HepG2 (cell line): ENCODE data around the gene RPS2. TPM values are rescaled to one million over a fixed set of nuclear protein-coding genes. Genes with fewer than 3 reads are reported as not detected.

Experiments
- ATM ChIP-seq: fragments of 450-650 bp; IDR thresholded peaks from 2 replicates; pipeline ENCODE4 v1.7.1; 2017; ENCODE audit warnings: mild to moderate bottlenecking, borderline replicate concordance
- ETV5 ChIP-seq: IDR thresholded peaks from 2 replicates; pipeline ENCODE4 v1.6.1; 2018; ENCODE audit warnings: missing biosample characterization, missing genetic modification reagents, inconsistent platforms, borderline replicate concordance
- KAT7 ChIP-seq: IDR thresholded peaks from 2 replicates; pipeline ENCODE4 v1.6.1; 2018; ENCODE audit warnings: borderline replicate concordance, missing compliant biosample characterization
- LRRFIP1 ChIP-seq: sonication (generic); formaldehyde crosslinking; conservative IDR thresholded peaks from 2 replicates; pipeline ENCODE4 v1.4.0; 2020; ENCODE audit warnings: missing genetic modification reagents
- PHB2 ChIP-seq: fragments of 450-650 bp; IDR thresholded peaks from 2 replicates; pipeline ENCODE4 v1.6.1; 2018; ENCODE audit not compliant: partially characterized antibody
- PHF5A ChIP-seq: IDR thresholded peaks from one replicate; pipeline ENCODE4 v1.6.1; 2018; ENCODE audit warnings: low read depth, missing genetic modification reagents; ENCODE audit not compliant: unreplicated experiment
- SRSF9 ChIP-seq: fragments of 200-400 bp; formaldehyde crosslinking; IDR thresholded peaks from 2 replicates; pipeline ENCODE4 v1.6.1; 2018; ENCODE audit warnings: borderline replicate concordance, mild to moderate bottlenecking, low read depth, low read length; ENCODE audit not compliant: insufficient read depth, poor library complexity, severe bottlenecking
- TRIM24 ChIP-seq: sonication (generic); formaldehyde crosslinking; IDR thresholded peaks from 2 replicates; pipeline ENCODE4 v1.8.0; 2022; ENCODE audit warnings: mild to moderate bottlenecking, missing genetic modification reagents
- ZBTB20 ChIP-seq: sonication (generic); formaldehyde crosslinking; IDR thresholded peaks from 2 replicates; pipeline ENCODE4 v1.8.1; 2023; ENCODE audit warnings: missing genetic modification reagents, low read depth, mild to moderate bottlenecking, borderline replicate concordance
- ZNF136 ChIP-seq: sonication (generic); formaldehyde crosslinking; IDR thresholded peaks from 2 replicates; pipeline ENCODE4 v1.8.1; 2022; ENCODE audit warnings: low read depth, mild to moderate bottlenecking, moderate library complexity, missing genetic modification reagents
- ZNF232 ChIP-seq: sonication (generic); formaldehyde crosslinking; IDR thresholded peaks from 2 replicates; pipeline ENCODE4 v1.4.0; 2020; ENCODE audit warnings: missing genetic modification reagents, borderline replicate concordance
- ZNF253 ChIP-seq: sonication (generic); formaldehyde crosslinking; IDR thresholded peaks from 2 replicates; pipeline ENCODE4 v1.8.0; 2022; ENCODE audit warnings: mild to moderate bottlenecking, missing genetic modification reagents, borderline replicate concordance
- ZNF260 ChIP-seq: sonication (generic); formaldehyde crosslinking; IDR thresholded peaks from 2 replicates; pipeline ENCODE4 v1.4.0; 2020; ENCODE audit warnings: missing genetic modification reagents, low read depth, mild to moderate bottlenecking, borderline replicate concordance
- ZNF609 ChIP-seq: sonication (generic); formaldehyde crosslinking; IDR thresholded peaks from 2 replicates; pipeline ENCODE4 v1.4.0; 2020; ENCODE audit warnings: mild to moderate bottlenecking, missing genetic modification reagents, borderline replicate concordance
- ZNF674 ChIP-seq: sonication (generic); formaldehyde crosslinking; IDR thresholded peaks from 2 replicates; pipeline ENCODE4 v1.5.0; 2020; ENCODE audit warnings: low read depth, mild to moderate bottlenecking, missing genetic modification reagents
- ZNF780A ChIP-seq: sonication (generic); formaldehyde crosslinking; IDR thresholded peaks from 2 replicates; pipeline ENCODE4 v1.8.0; 2022; ENCODE audit warnings: mild to moderate bottlenecking, missing genetic modification reagents, moderate library complexity
- polyA plus RNA-seq, 8 experiments: library from polyadenylated mRNA; depleted of rRNA in 3 of 8; stranded (reverse) in 7 of 8; unstranded in 1 of 8; fragments of >200 nt; fragmentation: Illumina TruSeq in 4 of 8; extraction: Trizol in 4 of 8; gene quantifications; 2 replicates each; pipeline versions ENCODE4 v1.2.1 to v1.2.3, GENCODE V29; 2011 to 2016; ENCODE audit warnings: low read depth in 4 of 8, missing spikeins in 1 of 8, mixed read lengths in 1 of 8; ENCODE audit not compliant: insufficient read depth in 1 of 8
- total RNA-seq, 5 experiments: library from RNA; depleted of rRNA; stranded (reverse); fragments of >200 nt; fragmentation: Illumina TruSeq; extraction: Trizol; gene quantifications; 2 replicates each; pipeline ENCODE4 v1.2.3, GENCODE V29; 2016; ENCODE audit warnings: low read depth in 1 of 5

RPS2 gene
- total and polyA plus RNA-seq, 2 of the 13 experiments (the other 11 are each of a cell fraction or from before 2014, with no cell fraction given) = 1,908 to 4,514 TPM

GRCh38 chr16:1964506-1965395 lies at the start of gene RPS2 (continued):
- no peak for TF ChIP-seq LRRFIP1 (CRISPR knock-in tag)
- peak; percentile 80; the same call in 1 of the 2 replicates for TF ChIP-seq KAT7
- TF ChIP-seq ZBTB20 = peak; percentile 61; the same call in 1 of the 2 replicates
- no peak for TF ChIP-seq ZNF136 (CRISPR knock-in tag)
- TF ChIP-seq ZNF674 (CRISPR knock-in tag) = peak; percentile 60; the same call in 1 of the 2 replicates
- no peak for TF ChIP-seq TRIM24
- peak; percentile 28 for TF ChIP-seq ETV5 (CRISPR knock-in tag)
- no peak for TF ChIP-seq ZNF780A
- TF ChIP-seq ZNF253 (CRISPR knock-in tag) = no peak
- no peak for TF ChIP-seq ATM
- TF ChIP-seq PHF5A (CRISPR knock-in tag) = no peak
- TF ChIP-seq ZNF609 (CRISPR knock-in tag) = no peak
- no peak for TF ChIP-seq PHB2
- no peak for TF ChIP-seq SRSF9
- no peak for TF ChIP-seq ZNF260
- peak; percentile 30; the same call in 1 of the 2 replicates for TF ChIP-seq ZNF232
